HG02970 (cell line): ENCODE results near the gene CHDH.
A peak's percentile ranks its signal among the peaks of the same experiment; 100 is the strongest.

ENCODE experiments used
- ATAC-seq: cut with Tn5 transposase; IDR thresholded peaks from one replicate; pipeline ENCODE4 v1.9.1; 2021; ENCODE audit warnings: mild to moderate bottlenecking, moderate library complexity, moderate number of reproducible peaks; ENCODE audit not compliant: unreplicated experiment, low FRiP score

CHDH gene

GRCh38 chr3:53795789-53796560 is 50.2 kb downstream of the CHDH start:
- ATAC-seq: no peak

DNA sequence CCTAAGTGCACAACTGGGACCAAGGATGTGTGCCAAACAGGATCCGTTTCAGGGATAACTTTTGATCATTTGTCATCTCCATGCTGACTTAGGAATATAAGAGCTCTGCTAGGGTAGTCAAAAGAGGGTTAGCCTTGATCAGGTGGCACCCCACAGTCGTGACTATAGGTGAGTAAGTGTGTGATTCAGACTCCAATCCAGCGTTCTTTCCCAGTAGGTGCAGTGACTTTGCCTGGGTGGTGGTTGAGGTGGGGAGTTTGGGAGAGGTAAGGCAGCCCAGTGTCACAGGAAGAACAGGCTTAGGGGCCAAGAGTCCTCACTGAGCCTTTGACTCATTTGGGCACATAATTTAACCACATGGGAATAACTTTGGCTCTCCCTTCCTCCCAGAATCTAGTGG is 51.0 kb downstream of the CHDH start:
- no peak for ATAC-seq

GRCh38 chr3:53794597-53794996 is 51.6 kb downstream of the CHDH start:
- ATAC-seq: no peak

GRCh38 chr3:53792866-53793265 is 53.4 kb downstream of the CHDH start:
- no peak for ATAC-seq

GRCh38 chr3:53791317-53791716 is 54.9 kb downstream of the CHDH start:
- ATAC-seq: no peak

DNA sequence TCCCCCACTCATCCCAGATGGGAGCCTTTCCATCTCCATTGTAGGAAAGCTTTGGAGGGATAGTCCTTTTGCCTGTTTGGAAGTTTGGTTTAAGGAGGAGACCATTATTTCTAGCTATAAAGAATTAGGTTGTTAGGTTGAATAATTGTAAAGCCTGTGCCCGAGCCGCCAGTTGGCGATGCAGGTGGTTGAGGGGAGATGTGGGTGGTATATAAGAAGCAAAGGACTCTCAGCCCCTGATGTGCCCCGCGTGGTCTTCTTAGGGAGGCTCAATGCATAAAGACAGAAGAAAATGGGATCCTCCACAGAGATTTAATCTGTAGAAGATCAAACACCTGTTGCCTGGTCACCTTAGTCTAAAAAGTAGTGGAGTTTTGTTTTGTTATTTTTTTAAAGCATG is 55.7 kb downstream of the CHDH start:
- no peak for ATAC-seq

- ATAC-seq: no peak
Observed at GRCh38 chr3:53789459-53789858, 56.8 kb downstream of the CHDH start.

DNA sequence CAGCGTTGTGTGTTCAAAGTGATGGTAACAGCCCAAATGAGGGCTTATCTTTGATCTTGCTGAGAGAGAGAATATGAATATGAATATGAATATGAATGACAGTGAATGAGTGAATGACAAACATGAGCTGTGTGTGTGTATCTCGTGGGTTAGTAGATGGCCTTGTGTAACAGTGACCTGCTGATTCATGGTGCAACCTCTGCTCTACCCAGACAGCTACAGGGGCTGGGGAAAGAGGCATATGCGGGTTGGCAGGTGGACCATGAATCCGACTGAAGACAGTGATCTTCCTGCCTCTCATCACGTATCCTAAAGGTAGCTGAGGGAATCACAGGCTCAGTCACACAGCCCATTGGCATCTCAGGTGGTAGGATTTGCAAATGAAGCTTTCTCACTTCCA is 58.2 kb downstream of the CHDH start:
- ATAC-seq: no peak

- ATAC-seq: no peak
Observed at GRCh38 chr3:53787016-53787415, 59.2 kb downstream of the CHDH start.

- ATAC-seq: no peak
Observed at GRCh38 chr3:53780806-53781205, 65.4 kb downstream of the CHDH start.

GRCh38 chr3:53780171-53780570 is 66.0 kb downstream of the CHDH start:
- ATAC-seq: no peak

DNA sequence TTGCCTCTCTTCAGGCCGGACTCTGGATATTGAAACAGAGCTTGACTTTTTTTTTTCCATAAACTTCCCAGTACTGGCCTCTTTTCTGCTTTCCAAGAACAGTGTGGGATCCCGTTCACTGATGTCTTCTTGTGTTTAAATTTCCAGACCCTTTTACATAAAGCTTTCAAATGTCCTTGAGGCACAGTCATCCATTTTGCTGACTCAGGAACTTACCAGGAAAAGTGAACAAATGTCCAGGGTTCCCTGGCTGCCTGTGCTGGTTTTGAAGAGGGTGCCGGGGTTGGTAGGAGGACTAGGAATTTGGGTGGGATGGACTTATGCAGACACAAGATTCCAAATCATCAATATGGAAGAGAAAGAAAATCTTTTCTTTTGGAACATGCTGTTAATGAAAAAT is 68.1 kb downstream of the CHDH start:
- no peak for ATAC-seq

DNA sequence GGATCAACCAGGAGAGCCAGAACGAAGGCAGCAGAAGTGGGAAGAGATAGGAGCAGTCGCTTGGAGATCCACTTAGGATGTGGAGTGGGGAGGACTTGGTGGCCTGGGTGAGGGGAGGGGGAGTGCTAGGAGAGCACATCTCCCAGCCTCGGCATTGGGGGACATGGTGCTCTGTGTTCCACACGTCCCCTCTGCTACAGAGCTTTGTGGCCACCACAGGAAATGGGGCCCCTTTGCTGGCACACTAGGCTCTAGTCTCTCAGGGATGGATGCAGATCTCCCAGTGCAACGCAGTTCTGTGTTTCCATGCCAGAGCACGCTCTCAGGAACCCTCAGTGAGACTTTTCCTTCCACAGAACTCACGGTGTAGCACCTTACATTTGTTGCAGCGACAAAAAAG is 68.8 kb downstream of the CHDH start:
- ATAC-seq: no peak

GRCh38 chr3:53776494-53777101 is 69.6 kb downstream of the CHDH start:
- ATAC-seq: no peak

- no peak for ATAC-seq
Observed at GRCh38 chr3:53775834-53776251, 70.4 kb downstream of the CHDH start.

GRCh38 chr3:53775018-53775417 is 71.2 kb downstream of the CHDH start:
- no peak for ATAC-seq

DNA sequence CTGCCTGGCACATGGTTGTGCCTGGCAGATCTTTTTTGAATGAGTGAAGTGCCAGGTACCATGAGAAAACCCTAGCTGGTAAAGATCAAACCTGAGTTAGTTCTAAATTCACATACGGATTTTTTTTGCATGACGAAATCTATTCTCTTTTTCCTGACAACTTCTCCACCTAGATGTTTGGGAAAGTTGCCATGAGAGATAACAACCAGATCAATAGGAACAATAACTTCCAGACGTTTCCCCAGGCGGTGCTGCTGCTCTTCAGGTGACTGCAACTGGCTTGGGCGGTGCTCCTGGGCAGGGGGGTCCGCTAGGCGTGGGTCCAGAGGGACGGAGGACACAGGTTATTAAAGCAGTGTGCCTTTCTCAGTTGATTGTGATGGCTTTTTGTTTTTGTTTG is 71.8 kb downstream of the CHDH start:
- no peak for ATAC-seq

DNA sequence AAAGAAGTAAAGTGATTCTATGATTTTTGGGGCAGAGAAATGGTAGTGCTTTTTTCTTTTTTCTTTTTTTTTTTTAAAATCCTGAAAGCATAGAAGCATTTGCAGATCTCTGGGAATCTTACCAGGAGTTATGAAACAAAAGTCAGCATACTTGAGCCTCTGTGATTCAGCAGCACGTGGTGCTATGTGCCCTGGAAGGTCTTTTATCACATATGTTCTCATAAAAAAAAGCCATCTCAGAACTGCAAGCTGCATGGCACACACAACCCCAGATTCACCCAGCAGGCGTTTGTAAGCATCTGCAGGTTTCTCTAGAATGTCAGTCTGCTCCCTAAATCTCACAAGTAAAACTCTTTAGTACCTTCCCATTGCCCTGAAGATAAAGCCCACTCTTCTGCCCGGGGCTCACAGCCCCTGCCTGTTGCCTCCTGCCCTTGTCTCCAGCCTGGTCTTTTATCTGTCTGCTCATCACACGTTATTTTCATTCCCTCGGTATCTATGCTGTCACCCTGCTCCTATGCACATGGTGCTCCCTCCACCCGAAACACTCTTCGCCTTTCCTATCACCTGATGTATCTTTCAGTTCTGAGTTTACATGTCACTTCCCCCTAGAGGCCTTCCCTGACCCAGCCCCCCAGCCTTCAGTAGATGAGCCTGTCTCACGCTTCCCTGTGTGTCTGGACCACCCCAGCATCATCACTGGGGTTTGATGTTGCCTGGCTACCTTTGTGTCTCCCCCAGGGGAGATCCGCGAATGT is 72.4 kb downstream of the CHDH start:
- peak; percentile 68 for ATAC-seq

DNA sequence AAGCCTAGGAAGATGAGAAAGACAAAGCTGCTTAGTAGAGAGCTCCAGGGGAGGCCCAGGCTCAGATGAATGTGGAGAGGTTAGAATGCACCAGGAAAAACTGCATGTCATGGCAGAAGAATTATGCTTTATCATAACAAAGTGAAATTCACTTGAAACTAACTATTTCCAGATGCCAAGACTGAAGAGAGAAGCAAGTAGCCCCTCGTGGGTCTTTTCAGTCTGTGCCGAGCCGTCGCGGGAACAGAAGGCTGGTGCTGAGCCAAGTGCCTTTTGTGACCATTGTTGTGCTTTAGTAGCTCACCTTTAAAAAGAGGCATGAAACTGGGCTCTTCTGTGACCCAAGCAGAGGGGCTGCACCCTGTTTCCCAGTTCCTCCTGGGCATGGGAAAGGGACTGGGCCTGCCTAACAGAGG is 73.2 kb downstream of the CHDH start:
- no peak for ATAC-seq

- no peak for ATAC-seq
Observed at GRCh38 chr3:53772562-53772961, 73.7 kb downstream of the CHDH start.
